Cardiac fibroblast (primary cell): ENCODE data around the gene CD7.

Experiments used
- DNase-seq, 2 donors: peaks; one replicate each; pipeline versions ENCODE4 v3.0.0 to v3.0.0-alpha.2; 2010; ENCODE audit warnings: low read depth in 2 of 2
- H3K4me3 ChIP-seq, 2 donors: replicated peaks in 1 of 2; 1 replicate in 1 of 2; 2 replicates in 1 of 2; pipeline ENCODE4 v1.5.1; 2011; ENCODE audit warnings: low read depth in 2 of 2, low read length in 2 of 2, mild to moderate bottlenecking in 2 of 2, moderate library complexity in 1 of 2
- CTCF ChIP-seq: IDR thresholded peaks from one replicate; pipeline ENCODE4 v1.5.1; 2011; ENCODE audit warnings: low read depth, mild to moderate bottlenecking, low read length, inconsistent platforms

Gene CD7

GRCh38 chr17:82278786-82279391 is 38.5 kb downstream of the CD7 start:
- H3K4me3 ChIP-seq: no peak overlapping the region
- TF ChIP-seq CTCF: no peak
- DNase-seq: no peak

- DNase-seq: no peak
- H3K4me3 ChIP-seq: no peak overlapping the region
- no peak for TF ChIP-seq CTCF
These were observed 39.1 kb downstream of the CD7 start for GRCh38 chr17:82278308-82278707.

GRCh38 chr17:82277851-82278250 is 39.6 kb downstream of the CD7 start:
- no peak for DNase-seq
- TF ChIP-seq CTCF: no peak
- no peak overlapping the region for H3K4me3 ChIP-seq

- DNase-seq: no peak
- no peak for TF ChIP-seq CTCF
- H3K4me3 ChIP-seq: no peak overlapping the region
These were observed 40.5 kb downstream of the CD7 start for GRCh38 chr17:82276938-82277337.

GRCh38 chr17:82275326-82275725 is 42.1 kb downstream of the CD7 start:
- DNase-seq: no peak
- TF ChIP-seq CTCF: no peak
- no peak overlapping the region for H3K4me3 ChIP-seq

GRCh38 chr17:82274134-82275020 is 43.0 kb downstream of the CD7 start:
- TF ChIP-seq CTCF: no peak
- H3K4me3 ChIP-seq: peak overlapping the region; percentile 47 to 82
- DNase-seq: no peak
